Stimulated activated CD4-positive, alpha-beta T cell treated with anti-CD3 and anti-CD28 coated beads, TNF-alpha, amount 100 ng/mL, for 1 hour (primary cell): Measurements from ENCODE around the gene KATNAL1.
A peak's percentile ranks its signal among the peaks of the same experiment; 100 is the strongest.

ENCODE experiments used
- DNase-seq, 3 donors: peaks; one replicate each; pipeline ENCODE4 v3.0.0-alpha.2; 2020; ENCODE audit warnings: low read depth in 3 of 3, low spot score in 1 of 3

KATNAL1 gene

GRCh38 chr13:30307194-30307970, at the start of gene KATNAL1:
TSS of gene KATNAL1 (minus strand) at chr13:30307551. CDS start at chr13:30283777, 23,774 bp downstream.
- DNase-seq: peak; percentile 27 to 52 (median 43)

- DNase-seq: no peak
Measured at GRCh38 chr13:30355839-30356238, 48.5 kb upstream of the KATNAL1 start.

GRCh38 chr13:30355384-30355699, 48.0 kb upstream of the KATNAL1 start:
- no peak for DNase-seq

GRCh38 chr13:30354493-30355383, 47.4 kb upstream of the KATNAL1 start:
- DNase-seq: no peak

GRCh38 chr13:30353471-30354215, 46.3 kb upstream of the KATNAL1 start:
- DNase-seq: no peak

GRCh38 chr13:30353060-30353459, 45.7 kb upstream of the KATNAL1 start:
- DNase-seq: no peak

- DNase-seq: no peak
Measured at GRCh38 chr13:30352121-30352520, 44.8 kb upstream of the KATNAL1 start.

GRCh38 chr13:30346789-30347167, 39.4 kb upstream of the KATNAL1 start:
- no peak for DNase-seq

- peak in 2 of 3 donors; percentile 7 to 21 for DNase-seq
Measured at GRCh38 chr13:30346153-30346788, 38.9 kb upstream of the KATNAL1 start.

- no peak for DNase-seq
Measured at GRCh38 chr13:30345426-30346100, 38.2 kb upstream of the KATNAL1 start.

GRCh38 chr13:30341815-30342570, 34.6 kb upstream of the KATNAL1 start:
- DNase-seq: no peak

- no peak for DNase-seq
Measured at GRCh38 chr13:30340331-30341250, 33.2 kb upstream of the KATNAL1 start.

- no peak for DNase-seq
Measured at GRCh38 chr13:30339738-30340330, 32.5 kb upstream of the KATNAL1 start.

GRCh38 chr13:30338952-30339351, 31.6 kb upstream of the KATNAL1 start:
- DNase-seq: no peak

- DNase-seq: no peak
Measured at GRCh38 chr13:30338331-30338851, 31.0 kb upstream of the KATNAL1 start.

- DNase-seq: no peak
Measured at GRCh38 chr13:30337061-30337610, 29.8 kb upstream of the KATNAL1 start.

- DNase-seq: no peak
Measured at GRCh38 chr13:30334663-30335386, 27.5 kb upstream of the KATNAL1 start.
